GM21515 (cell line): ENCODE results near the gene RBM38.
"Not testable (repeated sequence)": the region's sequence is repeated elsewhere in the genome, so short reads cannot be mapped to it uniquely, and the experiment has no call there.

Source experiments
- ATAC-seq: cut with Tn5 transposase; IDR thresholded peaks from one replicate; pipeline ENCODE4 v1.9.1; 2021; ENCODE audit not compliant: unreplicated experiment

The RBM38 gene

GRCh38 chr20:57416296-57417022 lies 25.3 kb downstream of the RBM38 start:
- no peak for ATAC-seq

- ATAC-seq, result no peak
Measured at GRCh38 chr20:57417051-57417689, 26.0 kb downstream of the RBM38 start.

GRCh38 chr20:57417830-57418780 lies 26.9 kb downstream of the RBM38 start:
- no peak for ATAC-seq

- not testable (repeated sequence) for ATAC-seq
Measured at GRCh38 chr20:57419479-57419878, 28.3 kb downstream of the RBM38 start.

GRCh38 chr20:57420571-57421252 lies 29.5 kb downstream of the RBM38 start:
- ATAC-seq, result no peak

- ATAC-seq, result no peak
Measured at GRCh38 chr20:57421253-57422220, 30.3 kb downstream of the RBM38 start.

GRCh38 chr20:57422254-57422653 lies 31.1 kb downstream of the RBM38 start:
- ATAC-seq, result no peak

- no peak for ATAC-seq
Measured at GRCh38 chr20:57425150-57426013, 34.2 kb downstream of the RBM38 start.

- no peak for ATAC-seq
Measured at GRCh38 chr20:57426271-57426689, 35.1 kb downstream of the RBM38 start.

- no peak for ATAC-seq
Measured at GRCh38 chr20:57426831-57427230, 35.6 kb downstream of the RBM38 start.

- ATAC-seq, result no peak
Measured at GRCh38 chr20:57428324-57429158, 37.3 kb downstream of the RBM38 start.

GRCh38 chr20:57429159-57429496 lies 37.9 kb downstream of the RBM38 start:
- no peak for ATAC-seq

- no peak for ATAC-seq
Measured at GRCh38 chr20:57429580-57430200, 38.5 kb downstream of the RBM38 start.

- not testable (repeated sequence) for ATAC-seq
Measured at GRCh38 chr20:57430201-57430596, 39.0 kb downstream of the RBM38 start.

GRCh38 chr20:57431539-57431835 lies 40.3 kb downstream of the RBM38 start:
- no peak for ATAC-seq

- no peak for ATAC-seq
Measured at GRCh38 chr20:57432480-57432861, 41.3 kb downstream of the RBM38 start.

- peak; percentile 90 for ATAC-seq
Measured at GRCh38 chr20:57432862-57433491, 41.8 kb downstream of the RBM38 start.
